Measurements from ENCODE around the gene YWHAG. TPM values are rescaled to one million over a fixed set of nuclear protein-coding genes. Genes with fewer than 3 reads are reported as not detected.
"Not testable (repeated sequence)": the region's sequence is repeated elsewhere in the genome, so short reads cannot be mapped to it uniquely, and the experiment has no call there.

YWHAG gene
- total RNA-seq, 1 donor from 2014 or later: 650 TPM

DNA sequence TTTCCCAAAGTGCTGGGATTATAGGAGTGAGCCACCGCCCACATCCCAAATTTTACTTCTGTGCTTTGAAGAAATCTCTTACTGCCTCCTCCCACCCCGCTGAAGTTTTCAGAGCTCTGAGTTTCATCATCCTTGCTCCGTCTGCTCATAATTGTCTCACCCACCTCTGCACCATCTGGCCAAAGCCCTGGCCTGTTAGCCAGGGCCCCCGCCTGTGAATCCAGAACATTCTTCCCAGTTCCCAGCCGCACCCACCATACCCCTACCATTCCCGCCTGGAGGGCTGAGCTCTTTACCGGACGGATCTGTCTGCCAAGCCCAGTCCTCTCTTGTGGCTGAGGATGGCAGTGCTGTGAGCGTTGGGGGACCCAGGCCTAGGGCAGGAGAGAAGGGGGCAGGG is 36.2 kb upstream of the YWHAG start:
- DNase-seq: peak; percentile 28
- Mint-ChIP-seq H3K27ac (ENCODE audit: unreplicated experiment) (peak overlapping the region; percentile 79), H3K9me3 (ENCODE audit: unreplicated experiment) (peaks cover 5% of the 10 kb centered on the region), H3K4me1 (ENCODE audit: low read depth, unreplicated experiment) (peaks cover 13% of the 10 kb centered on the region), H3K4me3 (ENCODE audit: unreplicated experiment) (peak overlapping the region; percentile 42), H3K36me3 (ENCODE audit: unreplicated experiment) (no peaks in the 10 kb centered on the region), H3K27me3 (ENCODE audit: unreplicated experiment) (peaks cover 3% of the 10 kb centered on the region)
- TF ChIP-seq, protein P1, sequence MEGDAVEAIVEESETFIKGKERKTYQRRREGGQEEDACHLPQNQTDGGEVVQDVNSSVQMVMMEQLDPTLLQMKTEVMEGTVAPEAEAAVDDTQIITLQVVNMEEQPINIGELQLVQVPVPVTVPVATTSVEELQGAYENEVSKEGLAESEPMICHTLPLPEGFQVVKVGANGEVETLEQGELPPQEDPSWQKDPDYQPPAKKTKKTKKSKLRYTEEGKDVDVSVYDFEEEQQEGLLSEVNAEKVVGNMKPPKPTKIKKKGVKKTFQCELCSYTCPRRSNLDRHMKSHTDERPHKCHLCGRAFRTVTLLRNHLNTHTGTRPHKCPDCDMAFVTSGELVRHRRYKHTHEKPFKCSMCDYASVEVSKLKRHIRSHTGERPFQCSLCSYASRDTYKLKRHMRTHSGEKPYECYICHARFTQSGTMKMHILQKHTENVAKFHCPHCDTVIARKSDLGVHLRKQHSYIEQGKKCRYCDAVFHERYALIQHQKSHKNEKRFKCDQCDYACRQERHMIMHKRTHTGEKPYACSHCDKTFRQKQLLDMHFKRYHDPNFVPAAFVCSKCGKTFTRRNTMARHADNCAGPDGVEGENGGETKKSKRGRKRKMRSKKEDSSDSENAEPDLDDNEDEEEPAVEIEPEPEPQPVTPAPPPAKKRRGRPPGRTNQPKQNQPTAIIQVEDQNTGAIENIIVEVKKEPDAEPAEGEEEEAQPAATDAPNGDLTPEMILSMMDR (IDR thresholded peaks at IDR 0.05; ENCODE audit: partially characterized antibody, unreplicated experiment): no peak

DNA sequence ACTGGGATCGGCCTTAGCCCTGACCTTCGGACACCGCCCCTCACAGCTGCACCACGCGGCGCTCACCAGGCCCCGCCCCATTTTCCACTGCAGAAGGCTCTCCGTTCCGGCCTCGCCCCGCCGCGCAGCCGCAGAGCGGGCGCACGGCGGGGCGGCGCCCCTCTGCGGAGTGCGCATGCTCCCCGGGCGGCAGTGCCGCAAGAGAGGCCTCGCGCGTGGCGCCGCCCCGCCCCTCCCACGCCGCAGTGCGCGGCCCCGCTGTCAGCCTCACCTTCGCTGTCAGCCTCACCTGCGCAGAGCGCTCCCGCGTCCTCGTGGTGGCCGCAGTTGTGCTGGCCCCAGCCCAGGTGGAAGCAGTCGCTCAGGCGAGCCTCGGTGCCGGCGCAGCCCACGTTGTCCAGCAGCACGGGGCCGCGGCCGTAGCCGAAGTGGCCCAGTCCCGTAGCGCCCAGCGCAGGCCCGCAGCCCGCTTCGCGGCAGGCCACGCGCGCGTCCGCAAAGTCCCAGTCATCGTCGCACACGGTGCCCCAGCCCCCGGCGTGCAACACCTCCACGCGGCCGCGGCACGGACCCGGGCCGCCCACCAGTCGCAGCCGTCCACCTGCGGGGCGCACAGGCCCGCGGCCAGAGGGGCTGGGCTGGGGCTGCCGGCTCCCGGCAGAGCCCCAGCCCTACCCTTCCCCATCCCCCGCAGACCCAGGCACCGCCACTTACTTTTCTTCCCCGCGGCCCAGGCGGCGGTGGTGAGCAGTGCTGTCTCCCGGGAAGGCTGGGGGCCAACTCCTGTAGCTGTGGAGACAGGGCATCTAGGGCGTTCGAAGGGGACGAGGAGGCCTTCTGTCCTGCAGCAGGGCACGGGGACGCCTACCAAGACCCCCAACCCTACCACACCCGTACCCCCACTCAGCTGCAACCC is 34.6 kb upstream of the YWHAG start:
- TF ChIP-seq, protein P1 (IDR thresholded peaks at IDR 0.05; ENCODE audit: partially characterized antibody, unreplicated experiment): no peak
- H3K4me1 Mint-ChIP-seq (ENCODE audit: low read depth, unreplicated experiment): peaks cover 13% of the 10 kb centered on the region
- peak overlapping the region; percentile 69 for H3K27ac Mint-ChIP-seq (ENCODE audit: unreplicated experiment)
- H3K4me3 Mint-ChIP-seq (ENCODE audit: unreplicated experiment): peak overlapping the region; percentile 80
- peaks cover 5% of the 10 kb centered on the region for H3K9me3 Mint-ChIP-seq (ENCODE audit: unreplicated experiment)
- no peaks in the 10 kb centered on the region for H3K27me3 Mint-ChIP-seq (ENCODE audit: unreplicated experiment)
- DNase-seq: peak; percentile 93
- no peaks in the 10 kb centered on the region for H3K36me3 Mint-ChIP-seq (ENCODE audit: unreplicated experiment)

GRCh38 chr7:76392531-76393115 is 33.8 kb upstream of the YWHAG start:
- Mint-ChIP-seq H3K4me3 (ENCODE audit: unreplicated experiment) (peak overlapping the region; percentile 80), H3K36me3 (ENCODE audit: unreplicated experiment) (no peaks in the 10 kb centered on the region), H3K27me3 (ENCODE audit: unreplicated experiment) (no peaks in the 10 kb centered on the region), H3K4me1 (ENCODE audit: low read depth, unreplicated experiment) (peaks cover 10% of the 10 kb centered on the region), H3K27ac (ENCODE audit: unreplicated experiment) (peak overlapping the region; percentile 69), H3K9me3 (ENCODE audit: unreplicated experiment) (peaks cover 2% of the 10 kb centered on the region)
- TF ChIP-seq, protein P1 (IDR thresholded peaks at IDR 0.05; ENCODE audit: partially characterized antibody, unreplicated experiment): no peak
- no peak for DNase-seq

DNA sequence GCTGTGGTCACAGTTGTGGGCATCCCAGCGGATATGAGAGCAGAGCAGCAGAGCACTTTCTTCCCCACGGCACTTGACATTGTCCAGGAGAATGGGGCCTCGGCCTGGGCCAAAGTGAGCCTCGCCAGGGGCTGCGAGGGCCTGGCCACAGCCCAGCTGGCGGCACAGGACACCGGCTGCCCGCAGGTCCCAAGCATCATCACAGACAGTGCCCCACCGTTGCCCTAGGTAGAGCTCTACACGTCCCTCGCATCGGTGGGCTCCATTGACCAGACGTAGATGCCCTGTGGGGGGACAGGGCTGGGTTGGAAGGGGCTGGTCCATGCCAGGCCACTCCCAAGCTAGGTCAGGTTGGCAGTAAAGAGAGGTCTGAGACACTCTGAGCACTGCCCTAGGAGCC is 31.3 kb upstream of the YWHAG start:
- Mint-ChIP-seq H3K36me3 (ENCODE audit: unreplicated experiment) (no peaks in the 10 kb centered on the region), H3K27me3 (ENCODE audit: unreplicated experiment) (no peaks in the 10 kb centered on the region), H3K9me3 (ENCODE audit: unreplicated experiment) (peaks cover 2% of the 10 kb centered on the region), H3K27ac (ENCODE audit: unreplicated experiment) (no peak overlapping the region), H3K4me1 (ENCODE audit: low read depth, unreplicated experiment) (peaks cover 4% of the 10 kb centered on the region), H3K4me3 (ENCODE audit: unreplicated experiment) (no peak overlapping the region)
- TF ChIP-seq, protein P1 (IDR thresholded peaks at IDR 0.05; ENCODE audit: partially characterized antibody, unreplicated experiment): no peak
- DNase-seq: no peak

DNA sequence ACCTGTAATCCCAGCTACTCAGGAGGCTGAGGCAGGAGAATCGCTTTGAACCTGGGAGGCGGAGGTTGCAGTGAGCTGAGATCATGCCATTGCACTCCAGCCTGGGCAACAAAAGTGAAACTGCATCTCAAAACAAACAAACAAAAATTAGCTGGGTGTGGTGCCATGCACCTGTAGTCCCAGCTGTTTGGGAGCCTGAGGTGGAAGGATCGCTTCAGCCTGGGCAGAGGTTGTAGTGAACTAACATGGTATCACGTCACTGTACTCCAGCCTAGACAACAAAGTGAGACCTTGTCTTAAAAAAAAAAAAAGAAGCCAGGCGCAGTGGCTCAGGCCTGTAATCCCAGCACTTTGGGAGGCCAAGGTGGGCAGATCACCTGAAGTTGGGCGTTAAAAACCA is 29.0 kb upstream of the YWHAG start:
- not testable (repeated sequence) for H3K4me1 Mint-ChIP-seq (ENCODE audit: low read depth, unreplicated experiment); DNase-seq; H3K9me3 Mint-ChIP-seq (ENCODE audit: unreplicated experiment); H3K4me3 Mint-ChIP-seq (ENCODE audit: unreplicated experiment); H3K36me3 Mint-ChIP-seq (ENCODE audit: unreplicated experiment); H3K27ac Mint-ChIP-seq (ENCODE audit: unreplicated experiment); H3K27me3 Mint-ChIP-seq (ENCODE audit: unreplicated experiment)
